Kidney epithelial cell (primary cell): ENCODE results near the gene NOP9. TPM values are rescaled to one million over a fixed set of nuclear protein-coding genes. Genes with fewer than 3 reads are reported as not detected.
"Not testable (repeated sequence)": the region's sequence is repeated elsewhere in the genome, so short reads cannot be mapped to it uniquely, and the experiment has no call there.

ENCODE experiments used
- DNase-seq: peaks from one replicate; pipeline ENCODE4 v3.0.0-alpha.2; 2010; ENCODE audit warnings: low read depth
- H3K27me3 ChIP-seq: 2 replicates; pipeline ENCODE4 v1.6.0; 2011; ENCODE audit warnings: low read length; ENCODE audit not compliant: control insufficient read depth, insufficient read depth
- H3K36me3 ChIP-seq: 2 replicates; pipeline ENCODE4 v1.5.1; 2011; ENCODE audit warnings: low read length; ENCODE audit not compliant: control insufficient read depth, insufficient read depth
- H3K4me3 ChIP-seq: 2 replicates; pipeline ENCODE4 v1.5.1; 2011; ENCODE audit warnings: low read depth, mild to moderate bottlenecking, control low read depth, low read length
- total RNA-seq: library from RNA; depleted of rRNA; stranded (reverse); fragments of >200 nt; gene quantifications from 2 replicates; pipeline ENCODE4 v1.2.3, GENCODE V29; 2015
- TF ChIP-seq, protein P1 (sequence below): IDR thresholded peaks from 2 replicates; pipeline ENCODE4 v1.5.1; 2011; ENCODE audit warnings: mild to moderate bottlenecking, moderate library complexity, low read length, control low read depth, inconsistent platforms; ENCODE audit not compliant: insufficient read depth, poor library complexity, severe bottlenecking

Gene NOP9
- total RNA-seq, 1 donor from 2014 or later: 28.7 TPM

DNA sequence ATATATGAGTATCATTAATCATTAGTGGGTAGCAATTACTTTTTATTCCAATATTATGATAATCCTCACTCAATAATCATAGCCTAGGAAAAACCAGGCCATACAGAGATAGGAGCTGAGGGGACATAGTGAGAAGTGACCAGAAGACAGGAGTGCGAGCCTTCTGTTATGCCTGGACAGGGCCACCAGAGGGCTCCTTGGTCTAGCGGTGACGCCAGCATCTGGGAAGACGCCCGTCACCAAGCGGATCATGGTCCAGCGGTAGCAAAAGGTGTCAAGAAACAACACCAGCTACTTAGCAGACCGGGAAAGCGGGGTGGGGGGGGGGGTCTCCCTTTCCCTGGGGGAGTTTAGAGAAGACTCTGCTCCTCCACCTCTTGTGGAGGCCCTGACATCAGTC is 28.3 kb downstream of the NOP9 start:
- TF ChIP-seq, protein P1, sequence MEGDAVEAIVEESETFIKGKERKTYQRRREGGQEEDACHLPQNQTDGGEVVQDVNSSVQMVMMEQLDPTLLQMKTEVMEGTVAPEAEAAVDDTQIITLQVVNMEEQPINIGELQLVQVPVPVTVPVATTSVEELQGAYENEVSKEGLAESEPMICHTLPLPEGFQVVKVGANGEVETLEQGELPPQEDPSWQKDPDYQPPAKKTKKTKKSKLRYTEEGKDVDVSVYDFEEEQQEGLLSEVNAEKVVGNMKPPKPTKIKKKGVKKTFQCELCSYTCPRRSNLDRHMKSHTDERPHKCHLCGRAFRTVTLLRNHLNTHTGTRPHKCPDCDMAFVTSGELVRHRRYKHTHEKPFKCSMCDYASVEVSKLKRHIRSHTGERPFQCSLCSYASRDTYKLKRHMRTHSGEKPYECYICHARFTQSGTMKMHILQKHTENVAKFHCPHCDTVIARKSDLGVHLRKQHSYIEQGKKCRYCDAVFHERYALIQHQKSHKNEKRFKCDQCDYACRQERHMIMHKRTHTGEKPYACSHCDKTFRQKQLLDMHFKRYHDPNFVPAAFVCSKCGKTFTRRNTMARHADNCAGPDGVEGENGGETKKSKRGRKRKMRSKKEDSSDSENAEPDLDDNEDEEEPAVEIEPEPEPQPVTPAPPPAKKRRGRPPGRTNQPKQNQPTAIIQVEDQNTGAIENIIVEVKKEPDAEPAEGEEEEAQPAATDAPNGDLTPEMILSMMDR: peak; percentile 28
- not testable (repeated sequence) for DNase-seq, H3K4me3 ChIP-seq, H3K36me3 ChIP-seq
- peaks cover 20% of the 10 kb centered on the region for H3K27me3 ChIP-seq

DNA sequence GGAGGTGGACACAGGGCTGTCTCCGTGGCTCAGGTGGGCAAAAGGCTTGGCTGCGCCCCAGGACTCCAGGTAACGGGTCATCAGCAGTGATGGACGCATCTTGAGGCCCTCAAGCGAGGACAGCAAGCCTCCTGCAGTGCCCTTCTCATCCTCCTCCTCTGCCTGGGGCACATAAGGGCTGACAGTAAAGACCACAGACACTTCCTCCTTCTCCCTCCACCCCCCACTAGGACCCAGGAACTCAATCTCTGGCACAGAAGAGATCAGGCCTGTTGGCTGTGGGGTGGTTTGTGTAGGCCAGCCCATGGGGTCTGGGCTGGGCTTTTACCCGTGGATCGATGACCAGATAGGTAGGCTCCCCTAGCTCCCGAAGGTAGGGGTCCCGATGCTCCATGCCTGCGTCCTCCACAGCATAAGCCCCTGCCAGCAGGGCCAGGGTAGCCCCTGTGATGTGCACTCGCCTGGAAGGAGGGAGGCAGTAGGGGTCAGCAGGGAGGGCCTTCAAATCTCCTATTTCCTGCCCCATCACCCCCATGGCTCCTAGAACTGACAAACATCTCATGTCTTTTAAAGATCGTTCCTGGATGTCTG is 29.5 kb downstream of the NOP9 start:
- Histone ChIP-seq H3K4me3 (no peak overlapping the region), H3K36me3 (no peaks in the 10 kb centered on the region), H3K27me3 (peaks cover 26% of the 10 kb centered on the region)
- TF ChIP-seq, protein P1: no peak
- no peak for DNase-seq

DNA sequence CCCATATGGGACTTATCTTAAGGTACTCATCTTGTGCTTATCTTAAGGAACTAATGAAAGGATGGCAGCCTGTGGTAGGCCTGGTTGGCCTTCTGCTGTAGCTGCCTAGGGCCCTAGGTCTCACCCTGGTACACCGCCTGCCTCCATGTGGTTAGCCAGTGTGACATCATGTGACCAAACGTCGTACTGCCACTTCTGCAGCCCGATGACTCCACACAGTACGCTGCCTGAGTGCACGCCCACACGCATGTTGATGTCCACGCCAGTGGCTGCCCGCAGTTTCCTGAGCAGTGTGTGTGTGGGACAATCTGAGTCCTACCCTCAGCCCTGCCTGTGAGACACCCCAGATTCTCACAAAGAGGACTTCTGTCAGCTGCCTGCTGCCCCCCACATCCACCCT is 30.1 kb downstream of the NOP9 start:
- Histone ChIP-seq H3K27me3 (peaks cover 31% of the 10 kb centered on the region), H3K4me3 (no peak overlapping the region), H3K36me3 (no peaks in the 10 kb centered on the region)
- TF ChIP-seq, protein P1: no peak
- no peak for DNase-seq

DNA sequence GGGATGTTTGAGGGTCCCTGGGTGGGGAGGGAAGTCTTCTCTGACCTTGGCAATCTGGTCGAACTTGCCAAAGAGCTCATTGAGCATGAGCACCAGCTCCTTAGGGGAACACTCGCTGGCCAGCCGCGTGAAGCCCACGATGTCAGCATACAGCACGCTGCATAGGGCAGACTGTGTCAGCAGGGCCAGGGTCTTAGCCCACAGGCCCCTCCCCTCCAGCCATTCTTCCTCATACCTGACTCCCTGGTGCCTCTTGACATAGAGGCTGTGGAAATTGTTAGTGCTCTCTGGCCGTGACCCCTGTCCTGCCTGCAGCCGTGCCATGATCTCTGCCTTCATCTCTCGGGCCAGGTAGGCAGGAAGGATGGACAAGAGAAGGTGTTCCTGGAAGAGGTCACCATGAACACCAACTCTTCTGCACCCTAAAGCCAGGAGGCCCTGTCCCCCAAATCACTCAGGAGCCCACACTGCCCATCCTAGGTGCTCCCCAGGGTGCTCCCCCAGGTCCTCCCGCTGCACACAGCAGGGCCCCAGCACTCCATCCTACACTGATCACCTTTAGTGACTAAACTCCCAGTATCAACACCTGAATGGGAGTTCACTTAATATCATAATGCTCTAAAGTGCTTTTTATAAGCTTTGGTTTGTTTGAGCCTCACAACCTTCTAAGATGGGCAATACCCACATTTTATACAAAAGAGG is 31.5 kb downstream of the NOP9 start:
- DNase-seq: no peak
- Histone ChIP-seq H3K4me3 (no peak overlapping the region), H3K27me3 (peaks cover 30% of the 10 kb centered on the region), H3K36me3 (no peaks in the 10 kb centered on the region)
- TF ChIP-seq, protein P1: no peak

DNA sequence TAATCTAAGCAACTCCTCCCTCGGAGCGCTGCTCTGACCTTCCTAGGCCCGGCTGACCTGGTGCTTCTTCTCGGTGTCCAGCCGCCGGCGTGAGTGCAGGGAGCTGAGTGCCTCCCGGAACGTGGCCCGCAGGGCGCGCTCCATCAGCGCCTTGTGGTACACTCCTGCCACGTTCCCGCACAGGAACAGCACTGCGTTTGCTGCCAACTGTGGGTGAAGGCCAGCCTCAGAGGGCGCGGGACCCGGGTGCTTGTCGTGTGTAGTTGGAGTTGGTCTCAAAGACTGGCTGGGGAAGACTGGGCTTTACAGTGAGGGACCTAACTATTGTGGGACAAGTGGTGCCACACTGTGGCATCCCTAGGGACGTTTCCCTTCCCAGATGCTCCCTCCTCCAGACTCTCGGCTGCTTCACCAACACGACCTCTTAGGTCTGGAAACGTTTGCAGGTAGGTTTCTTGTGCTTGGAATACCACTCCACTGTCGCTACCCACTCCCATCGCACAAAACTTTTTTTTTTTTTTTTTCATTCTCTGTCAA is 32.1 kb downstream of the NOP9 start:
- TF ChIP-seq, protein P1: no peak
- Histone ChIP-seq H3K36me3 (no peaks in the 10 kb centered on the region), H3K27me3 (peaks cover 30% of the 10 kb centered on the region), H3K4me3 (no peak overlapping the region)
- DNase-seq: no peak
